Karpas-422 (cell line): ENCODE measurements around the gene SLC22A8. TPM values are rescaled to one million over a fixed set of nuclear protein-coding genes. Genes with fewer than 3 reads are reported as not detected.
"Not testable (repeated sequence)": the region's sequence is repeated elsewhere in the genome, so short reads cannot be mapped to it uniquely, and the experiment has no call there.

Source experiments
- DNase-seq: peaks from one replicate; pipeline ENCODE4 v3.0.0-alpha.2; 2015
- H2AFZ ChIP-seq: fragments of 200-600 bp; sonication (generic); 2 replicates; pipeline ENCODE4 v1.6.1; 2014; ENCODE audit warnings: antibody characterized with exemption, low read length, mixed read lengths
- H3K27ac ChIP-seq: fragments of 200-600 bp; sonication (generic); 2 replicates; pipeline ENCODE4 v1.5.1; 2014; ENCODE audit warnings: mild to moderate bottlenecking, low read length, moderate library complexity
- H3K27me3 ChIP-seq: fragments of 200-600 bp; sonication (generic); 2 replicates; pipeline ENCODE4 v1.6.1; 2014; ENCODE audit warnings: low read length, mixed read lengths
- H3K36me3 ChIP-seq: fragments of 200-600 bp; sonication (generic); 2 replicates; pipeline ENCODE4 v1.6.1; 2014; ENCODE audit warnings: low read length, mixed read lengths; ENCODE audit not compliant: insufficient read depth
- H3K4me1 ChIP-seq: fragments of 200-600 bp; sonication (generic); 2 replicates; pipeline ENCODE4 v1.6.1; 2014; ENCODE audit warnings: mild to moderate bottlenecking, low read length, mixed read lengths
- H3K4me2 ChIP-seq: fragments of 200-600 bp; sonication (generic); 2 replicates; pipeline ENCODE4 v1.6.1; 2014; ENCODE audit warnings: low read length, low read depth, mild to moderate bottlenecking; ENCODE audit not compliant: poor library complexity, severe bottlenecking
- H3K4me3 ChIP-seq: fragments of 200-600 bp; sonication (generic); 2 replicates; pipeline ENCODE4 v1.5.1; 2014; ENCODE audit warnings: mild to moderate bottlenecking, antibody characterized with exemption, low read length, mixed read lengths
- H3K79me2 ChIP-seq: fragments of 200-600 bp; sonication (generic); 2 replicates; pipeline ENCODE4 v1.6.1; 2014; ENCODE audit warnings: mild to moderate bottlenecking, low read length, mixed read lengths
- H3K9ac ChIP-seq: fragments of 200-600 bp; sonication (generic); 2 replicates; pipeline ENCODE4 v1.6.0; 2014; ENCODE audit warnings: low read length
- H3K9me2 ChIP-seq: fragments of 200-600 bp; sonication (generic), shearing (Covaris generic); replicated peaks from 2 replicates; pipeline ENCODE4 v1.6.0; 2014; ENCODE audit warnings: mild to moderate bottlenecking, low read length, moderate library complexity; ENCODE audit not compliant: insufficient read depth
- H3K9me3 ChIP-seq: fragments of 300-700, 200-600 bp; sonication (generic); 2 replicates; pipeline ENCODE4 v1.6.1; 2014; ENCODE audit warnings: low read length, mixed read lengths
- H4K20me1 ChIP-seq: fragments of 200-600 bp; sonication (generic); 2 replicates; pipeline ENCODE4 v1.6.1; 2014; ENCODE audit warnings: mild to moderate bottlenecking, antibody characterized with exemption, low read length, low read depth; ENCODE audit not compliant: insufficient read depth
- total RNA-seq: library from RNA; depleted of rRNA; stranded (reverse); fragments of >200 nt; shearing (Covaris generic); gene quantifications from 2 replicates; pipeline ENCODE4 v1.2.3, GENCODE V29; 2014; ENCODE audit warnings: low replicate concordance; rRNA removed

Gene SLC22A8
- total RNA-seq, 1 experiment from 2014 or later: not detected

- H3K4me1 ChIP-seq: no peaks in the 10 kb centered on the region
- peak; percentile 28 for DNase-seq
- no peak overlapping the region for H3K4me3 ChIP-seq
- no peaks in the 10 kb centered on the region for H3K36me3 ChIP-seq
- no peak overlapping the region for H2AFZ ChIP-seq
- no peaks in the 10 kb centered on the region for H4K20me1 ChIP-seq
- H3K27ac ChIP-seq: no peak overlapping the region
- 0 out of 2 replicates have a peak, but pooled peaks cover under 1% of the 10 kb centered on the region for H3K27me3 ChIP-seq
- H3K9me3 ChIP-seq: no peaks in the 10 kb centered on the region
- no peak overlapping the region for H3K9ac ChIP-seq
- H3K79me2 ChIP-seq: no peaks in the 10 kb centered on the region
- no peaks in the 10 kb centered on the region for H3K9me2 ChIP-seq
- no peak overlapping the region for H3K4me2 ChIP-seq
Measured at GRCh38 chr11:62958547-62959421, 56.9 kb downstream of the SLC22A8 start.

GRCh38 chr11:62957147-62957546 is 58.5 kb downstream of the SLC22A8 start:
- no peaks in the 10 kb centered on the region for H4K20me1 ChIP-seq
- no peak overlapping the region for H2AFZ ChIP-seq
- H3K27me3 ChIP-seq: no peaks in the 10 kb centered on the region
- no peak overlapping the region for H3K9ac ChIP-seq
- H3K9me3 ChIP-seq: no peaks in the 10 kb centered on the region
- H3K79me2 ChIP-seq: no peaks in the 10 kb centered on the region
- H3K27ac ChIP-seq: no peak overlapping the region
- H3K4me1 ChIP-seq: no peaks in the 10 kb centered on the region
- no peak overlapping the region for H3K4me2 ChIP-seq
- no peaks in the 10 kb centered on the region for H3K9me2 ChIP-seq
- no peak overlapping the region for H3K4me3 ChIP-seq
- no peak for DNase-seq
- H3K36me3 ChIP-seq: no peaks in the 10 kb centered on the region

GRCh38 chr11:62954478-62954877 is 61.2 kb downstream of the SLC22A8 start:
- Histone ChIP-seq H3K9me2 (no peaks in the 10 kb centered on the region), H3K4me2 (no peak overlapping the region), H3K9ac (no peak overlapping the region), H3K4me3 (no peak overlapping the region), H3K27ac (no peak overlapping the region), H4K20me1 (no peaks in the 10 kb centered on the region), H3K27me3 (no peaks in the 10 kb centered on the region), H3K36me3 (no peaks in the 10 kb centered on the region), H2AFZ (no peak overlapping the region), H3K79me2 (no peaks in the 10 kb centered on the region), H3K4me1 (no peaks in the 10 kb centered on the region), H3K9me3 (no peaks in the 10 kb centered on the region)
- peak; percentile 52 for DNase-seq

GRCh38 chr11:62953811-62954210 is 61.8 kb downstream of the SLC22A8 start:
- H3K4me3 ChIP-seq: no peak overlapping the region
- no peak overlapping the region for H3K4me2 ChIP-seq
- H2AFZ ChIP-seq: no peak overlapping the region

DNA sequence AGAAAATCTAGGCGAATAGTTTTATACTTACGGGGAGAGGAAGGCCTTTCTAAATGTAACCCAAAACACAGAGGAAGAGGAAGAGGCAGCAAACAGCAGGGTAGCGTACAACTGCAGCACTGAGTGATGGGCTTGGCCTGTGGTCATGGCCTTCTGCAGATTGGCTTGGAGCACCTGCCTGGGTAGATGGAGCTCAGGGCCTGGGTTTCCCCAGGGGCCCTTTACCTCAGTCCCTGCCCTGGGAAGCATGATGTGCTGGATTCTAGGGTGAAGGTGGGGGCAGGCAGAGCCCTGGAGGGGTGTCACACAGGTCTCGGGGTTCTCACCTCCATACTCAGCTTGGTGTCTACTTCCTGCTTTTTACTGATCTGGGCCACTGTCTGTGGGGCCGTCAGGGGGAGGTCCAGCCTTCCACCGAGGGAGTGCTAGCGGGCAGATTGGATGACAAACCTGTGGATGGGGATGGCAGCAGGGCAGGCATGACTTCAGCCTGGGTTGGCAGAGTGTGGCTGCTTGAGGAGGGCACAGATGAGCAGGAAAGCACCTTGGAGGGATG is 66.8 kb downstream of the SLC22A8 start:
- no peak for DNase-seq
- H2AFZ ChIP-seq: 0 out of 2 replicates have a peak overlapping the region, but pooled peaks have one; percentile 34
- H3K4me1 ChIP-seq: no peaks in the 10 kb centered on the region
- no peak overlapping the region for H3K4me2 ChIP-seq
- H3K36me3 ChIP-seq: no peaks in the 10 kb centered on the region
- no peaks in the 10 kb centered on the region for H4K20me1 ChIP-seq
- no peaks in the 10 kb centered on the region for H3K9me2 ChIP-seq
- no peaks in the 10 kb centered on the region for H3K9me3 ChIP-seq
- H3K27ac ChIP-seq: no peak overlapping the region
- H3K79me2 ChIP-seq: no peaks in the 10 kb centered on the region
- H3K27me3 ChIP-seq: no peaks in the 10 kb centered on the region
- no peak overlapping the region for H3K9ac ChIP-seq
- H3K4me3 ChIP-seq: no peak overlapping the region

More at GRCh38 chr11:62953811-62954210, 61.8 kb downstream of the SLC22A8 start:
- H3K4me1 ChIP-seq: no peaks in the 10 kb centered on the region
- H3K27me3 ChIP-seq: no peaks in the 10 kb centered on the region
- no peaks in the 10 kb centered on the region for H4K20me1 ChIP-seq
- no peaks in the 10 kb centered on the region for H3K36me3 ChIP-seq
- no peak overlapping the region for H3K27ac ChIP-seq
- H3K9me2 ChIP-seq: no peaks in the 10 kb centered on the region
- no peaks in the 10 kb centered on the region for H3K9me3 ChIP-seq
- DNase-seq: no peak
- no peak overlapping the region for H3K9ac ChIP-seq
- H3K79me2 ChIP-seq: no peaks in the 10 kb centered on the region

DNA sequence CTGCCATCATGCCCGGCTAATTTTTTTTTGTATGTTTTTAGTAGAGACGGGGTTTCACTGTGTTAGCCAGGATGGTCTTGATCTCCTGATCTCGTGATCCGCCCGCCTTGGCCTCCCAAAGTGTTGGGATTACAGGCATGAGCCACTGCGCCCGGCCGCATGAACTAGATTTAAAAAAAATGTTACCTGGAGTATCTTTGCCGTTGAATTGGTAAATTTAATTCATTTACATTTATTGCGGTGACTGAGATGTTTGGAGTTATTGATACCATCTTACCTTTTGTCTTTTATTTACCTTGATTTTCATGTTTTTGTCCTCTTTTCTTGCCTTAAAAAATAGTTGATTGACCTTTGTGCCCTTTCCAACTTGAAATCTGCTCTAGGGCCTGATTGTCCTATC is 70.1 kb downstream of the SLC22A8 start:
- H4K20me1 ChIP-seq, H3K27ac ChIP-seq, H3K79me2 ChIP-seq, DNase-seq, H3K4me2 ChIP-seq, H3K36me3 ChIP-seq, H3K27me3 ChIP-seq, H3K4me1 ChIP-seq, H3K4me3 ChIP-seq, H2AFZ ChIP-seq, H3K9me3 ChIP-seq, H3K9me2 ChIP-seq, H3K9ac ChIP-seq: not testable (repeated sequence)

Other genes starting within 250 kb of the SLC22A8 start
- 10.4 and 30.1 TPM in 2 replicates for gene TAF6L, start 244.4 kb downstream of the SLC22A8 start, total RNA-seq
- 58.0 and 80.4 TPM in 2 replicates for gene TMEM179B, start 228.4 kb downstream of the SLC22A8 start, total RNA-seq
- gene TMEM223, start 223.8 kb downstream of the SLC22A8 start, total RNA-seq: 22.2 and 34.6 TPM in 2 replicates
- 37.5 and 41.1 TPM in 2 replicates for gene NXF1, start 210.4 kb downstream of the SLC22A8 start, total RNA-seq
- 30.0 and 39.9 TPM in 2 replicates for gene STX5, start 183.8 kb downstream of the SLC22A8 start, total RNA-seq
- 2.7 TPM in 1 of 2 replicates, not detected in the other for gene TEX54, start 183.0 kb downstream of the SLC22A8 start, total RNA-seq
- gene WDR74, start 176.3 kb downstream of the SLC22A8 start, total RNA-seq: 44.0 and 123 TPM in 2 replicates
- gene SLC3A2, start 134.9 kb downstream of the SLC22A8 start, total RNA-seq: 167 and 208 TPM in 2 replicates
- gene CHRM1, start 94.5 kb downstream of the SLC22A8 start, total RNA-seq: not detected in 2 replicates
- gene SLC22A6, start 30.9 kb downstream of the SLC22A8 start, total RNA-seq: not detected in 2 replicates
- not detected in 2 replicates for gene SLC22A24, start 128.4 kb upstream of the SLC22A8 start, total RNA-seq
- not detected in 2 replicates for gene SLC22A25, start 227.8 kb upstream of the SLC22A8 start, total RNA-seq